ENCODE data around the gene SIX5. TPM values are rescaled to one million over a fixed set of nuclear protein-coding genes. Genes with fewer than 3 reads are reported as not detected.
A peak's percentile ranks its signal among the peaks of the same experiment; 100 is the strongest.

SIX5 gene
- total and polyA plus RNA-seq, 9 of the 15 experiments (the other 6 are each of a cell fraction or from before 2014, with no cell fraction given), result 1.4 to 17.2 (median 7.4) TPM; not detected in 2

GRCh38 chr19:45769821-45770191 is 754 bp upstream of the SIX5 start (continued):
- TF ChIP-seq, protein P1, sequence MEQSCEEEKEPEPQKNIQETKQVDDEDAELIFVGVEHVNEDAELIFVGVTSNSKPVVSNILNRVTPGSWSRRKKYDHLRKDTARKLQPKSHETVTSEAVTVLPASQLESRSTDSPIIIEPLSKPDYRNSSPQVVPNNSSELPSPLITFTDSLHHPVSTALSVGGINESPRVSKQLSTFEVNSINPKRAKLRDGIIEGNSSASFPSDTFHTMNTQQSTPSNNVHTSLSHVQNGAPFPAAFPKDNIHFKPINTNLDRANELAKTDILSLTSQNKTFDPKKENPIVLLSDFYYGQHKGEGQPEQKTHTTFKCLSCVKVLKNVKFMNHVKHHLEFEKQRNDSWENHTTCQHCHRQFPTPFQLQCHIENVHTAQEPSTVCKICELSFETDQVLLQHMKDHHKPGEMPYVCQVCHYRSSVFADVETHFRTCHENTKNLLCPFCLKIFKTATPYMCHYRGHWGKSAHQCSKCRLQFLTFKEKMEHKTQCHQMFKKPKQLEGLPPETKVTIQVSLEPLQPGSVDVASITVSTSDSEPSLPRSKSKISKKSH (CRISPR knock-in tag; IDR thresholded peaks at IDR 0.05), result 0 out of 2 replicates have a peak, but pooled peaks have one; percentile 52
- TF ChIP-seq ZKSCAN3 (CRISPR knock-in tag; IDR thresholded peaks at IDR 0.05) (no peak), TEAD1 (CRISPR knock-in tag; IDR thresholded peaks at IDR 0.05) (peak in 1 of 2 experiments; percentile 18; a peak in 1 of 4 replicates), THAP7 (CRISPR knock-in tag; IDR thresholded peaks at IDR 0.05) (0 out of 2 replicates have a peak, but pooled peaks have one; percentile 83), KAT7 (CRISPR knock-in tag; IDR thresholded peaks at IDR 0.05; ENCODE audit: borderline replicate concordance) (0 out of 2 replicates have a peak, but pooled peaks have one; percentile 11), STAT6 (CRISPR knock-in tag; IDR thresholded peaks at IDR 0.05) (no peak), RBBP5 (IDR thresholded peaks at IDR 0.05; ENCODE audit: borderline replicate concordance, insufficient read depth, low read length, poor library complexity, severe bottlenecking) (peak; percentile 11), POLR2H (tag; IDR thresholded peaks at IDR 0.05; ENCODE audit: low read depth) (0 out of 2 replicates have a peak, but pooled peaks have one; percentile 2), FOSL1 (tag; conservative IDR thresholded peaks at IDR 0.05) (0 out of 2 replicates have a peak, but pooled peaks have one; percentile 8), FOXK1 (CRISPR knock-in tag; IDR thresholded peaks at IDR 0.05; ENCODE audit: borderline replicate concordance) (no peak), AFF4 (CRISPR knock-in tag; IDR thresholded peaks at IDR 0.05) (0 out of 2 replicates have a peak, but pooled peaks have one; percentile 82), ZNF717 (CRISPR knock-in tag; IDR thresholded peaks at IDR 0.05) (0 out of 2 replicates have a peak, but pooled peaks have one; percentile 60), HNRNPH1 (optimal IDR thresholded peaks at IDR 0.05; ENCODE audit: low read depth, low read length) (no peak)
- TF ChIP-seq, protein P2, sequence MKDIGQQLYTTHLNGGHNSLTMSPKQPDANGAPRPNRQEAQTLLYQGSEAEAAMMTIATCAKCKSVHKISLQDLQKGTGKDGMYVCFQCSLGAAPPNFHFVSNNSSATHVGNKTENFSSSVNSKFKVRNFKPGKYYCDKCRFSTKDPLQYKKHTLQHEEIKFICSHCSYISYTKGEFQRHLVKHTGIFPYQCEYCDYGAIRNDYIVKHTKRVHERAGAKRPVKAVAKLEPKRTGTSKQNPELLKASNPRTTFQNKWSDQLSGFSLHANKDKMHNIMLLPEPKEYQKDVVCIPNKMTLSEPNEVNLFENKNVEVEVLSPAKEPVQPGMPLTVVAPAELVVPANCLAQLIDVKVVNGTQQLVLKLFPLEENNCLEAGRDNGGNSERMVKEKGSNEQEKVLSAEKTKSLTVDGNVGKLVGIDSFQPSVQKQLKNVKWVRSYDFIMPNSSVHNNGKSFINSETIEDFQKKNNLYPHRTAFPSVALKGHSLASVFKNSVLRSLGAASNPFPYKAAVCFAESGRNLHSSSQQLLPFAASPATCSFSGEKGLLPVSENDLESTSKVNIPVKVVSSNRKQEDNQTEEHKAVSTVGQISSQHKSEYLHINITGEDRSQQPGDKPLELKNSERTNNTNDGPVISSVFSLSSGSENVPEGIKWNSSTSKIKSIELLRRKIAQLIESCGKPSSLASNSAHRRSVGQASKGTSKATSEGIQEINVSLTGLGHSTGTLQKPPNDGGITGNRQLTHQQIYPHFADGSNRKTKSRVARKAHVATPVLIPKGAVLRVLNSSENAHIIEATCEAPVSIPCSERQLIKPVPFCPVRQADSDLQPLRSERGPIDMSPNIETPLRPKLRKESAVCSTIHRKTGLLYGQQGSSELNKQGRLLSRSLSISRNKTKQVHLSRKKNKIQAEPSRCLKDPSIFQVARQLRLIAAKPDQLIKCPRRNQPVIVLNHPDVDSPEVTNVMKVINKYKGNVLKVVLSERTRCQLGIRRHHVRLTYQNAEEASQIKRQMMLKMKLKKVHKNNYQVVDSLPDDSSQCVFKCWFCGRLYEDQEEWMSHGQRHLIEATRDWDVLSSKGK (CRISPR knock-in tag; IDR thresholded peaks at IDR 0.05), result 0 out of 2 replicates have a peak, but pooled peaks have one; percentile 66
